Measurements from ENCODE around the gene ADAMTS19.

Gene ADAMTS19

DNA sequence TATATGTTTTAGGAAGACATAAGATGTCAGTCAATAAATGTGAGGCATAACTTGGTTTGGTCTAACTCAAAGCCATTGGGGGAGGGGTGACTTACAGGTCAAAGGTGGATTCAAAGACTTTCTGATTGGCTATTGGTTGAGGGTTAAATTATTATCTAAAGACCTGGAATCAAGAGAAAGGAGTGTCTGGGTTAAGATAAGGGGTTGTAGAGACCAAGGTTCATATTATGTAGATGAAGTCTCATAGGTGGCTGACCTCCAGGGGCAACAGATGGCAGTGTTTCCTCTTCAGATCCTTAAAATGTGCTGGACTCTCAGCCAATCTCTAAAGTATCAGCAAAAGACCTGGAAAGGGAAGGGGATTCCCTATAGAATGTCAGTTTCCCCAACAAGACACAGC is 236.5 kb downstream of the ADAMTS19 start:
- no peak for DNase-seq

DNA sequence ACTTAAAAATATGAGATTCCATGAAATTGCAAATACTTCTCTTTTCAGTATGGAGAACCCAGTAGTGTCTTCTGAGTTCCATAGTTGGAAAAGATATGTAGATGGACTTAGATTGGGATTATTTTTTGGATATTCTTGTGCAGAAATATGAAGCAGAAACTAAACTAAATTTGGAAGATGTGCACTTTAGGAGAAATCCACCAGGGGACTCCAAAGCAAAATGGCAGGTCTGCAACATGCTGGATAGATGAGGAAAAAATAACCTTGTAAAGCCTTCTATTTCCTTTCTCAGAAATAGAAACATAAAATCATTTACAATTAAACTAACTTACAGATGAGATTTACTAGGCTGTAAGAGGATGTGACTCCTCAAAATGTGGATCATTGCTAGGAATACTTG is 238.6 kb downstream of the ADAMTS19 start:
- no peak for DNase-seq

DNA sequence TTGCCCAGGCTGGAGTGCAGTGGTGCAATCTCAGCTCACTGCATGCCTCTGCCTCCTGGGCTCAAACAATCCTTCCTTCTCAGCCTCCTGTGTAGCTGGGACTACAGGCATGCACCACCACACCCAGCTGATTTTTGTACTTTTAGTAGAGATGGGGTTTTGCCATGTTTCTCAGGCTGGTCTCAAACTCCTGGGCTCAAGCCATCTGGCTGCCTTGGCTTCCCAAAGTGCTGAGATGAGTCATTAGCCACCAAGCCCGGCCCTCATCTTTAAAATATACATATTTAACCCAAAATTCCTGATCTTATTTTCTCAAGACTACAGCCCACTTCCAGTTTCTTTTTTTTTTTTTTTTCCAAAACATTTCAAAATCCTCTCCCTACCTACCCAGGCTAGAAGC is 256.1 kb downstream of the ADAMTS19 start:
- peak; percentile 12 to 65 for DNase-seq

DNA sequence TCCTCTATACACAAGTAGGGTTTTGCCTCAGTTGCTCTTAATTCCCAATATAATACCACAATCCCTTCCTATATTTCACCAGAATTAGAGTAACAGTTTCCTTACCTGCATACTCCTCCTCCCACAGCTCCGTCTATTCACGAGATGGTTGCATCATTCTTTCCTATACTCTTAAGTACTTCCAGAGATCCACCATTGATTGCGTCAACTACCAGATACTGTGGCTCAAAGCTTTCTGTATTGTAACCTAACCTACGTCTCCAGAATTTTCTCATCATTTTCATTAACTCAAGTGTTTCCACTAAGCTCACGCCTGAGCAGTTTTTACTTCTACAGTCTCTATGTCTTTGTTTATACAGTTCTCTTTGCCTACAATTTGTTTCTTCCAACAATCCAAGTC is 256.6 kb downstream of the ADAMTS19 start:
- peak; percentile 12 to 32 for DNase-seq

DNA sequence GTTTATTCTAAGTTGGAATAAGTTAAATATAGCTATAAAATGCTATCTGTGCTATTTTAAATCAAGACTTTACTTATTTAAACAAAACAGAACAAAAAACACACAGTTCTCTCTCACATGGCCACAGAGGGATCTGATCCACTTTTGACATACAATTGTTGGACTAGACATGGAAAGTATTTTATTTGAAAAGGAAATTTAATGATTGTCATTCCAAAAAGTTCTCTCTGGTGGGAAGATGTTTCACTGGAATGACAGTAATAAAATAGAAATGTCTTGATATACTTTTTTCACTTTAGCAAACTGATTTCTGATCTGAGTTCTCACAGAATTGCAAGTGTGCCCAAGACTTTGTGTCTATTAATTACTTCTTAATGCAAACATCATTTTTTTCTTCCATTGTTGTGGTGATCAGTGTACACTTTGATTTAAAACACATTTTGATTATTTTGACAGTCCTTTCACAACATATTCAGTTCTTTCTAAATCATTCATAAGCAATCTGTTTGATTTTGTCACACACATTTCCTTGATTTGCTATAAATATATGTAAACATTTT is 257.7 kb downstream of the ADAMTS19 start:
- no peak for DNase-seq

DNA sequence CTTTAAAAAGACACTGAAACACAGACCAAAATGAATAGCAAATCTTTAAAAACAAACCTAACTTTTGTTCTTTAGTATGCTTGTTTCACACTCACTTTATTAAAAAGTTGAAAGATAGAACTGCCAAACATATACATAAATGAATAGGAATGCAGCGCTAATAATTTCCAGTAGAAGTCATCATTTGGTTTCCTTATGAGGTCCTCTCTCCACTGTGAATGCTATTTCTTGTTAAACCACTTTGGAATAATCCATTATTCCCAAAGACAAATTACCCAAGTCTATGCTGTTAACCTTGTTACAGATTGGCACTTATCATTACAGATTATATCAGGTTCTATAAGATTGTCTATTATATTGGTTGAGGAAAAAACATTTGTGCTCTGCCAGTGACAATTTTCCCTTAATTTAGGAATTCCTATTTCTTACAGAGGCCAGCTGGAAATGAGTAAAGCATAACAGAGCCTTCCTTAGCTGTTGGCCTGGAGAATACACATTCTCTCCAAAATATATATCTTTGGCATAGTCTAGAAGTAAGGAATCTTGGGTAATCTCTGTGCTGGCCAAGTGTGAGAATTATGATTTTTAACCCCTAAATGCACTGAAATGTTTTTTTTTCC is 258.5 kb downstream of the ADAMTS19 start:
- DNase-seq = peak; percentile 37 to 62

DNA sequence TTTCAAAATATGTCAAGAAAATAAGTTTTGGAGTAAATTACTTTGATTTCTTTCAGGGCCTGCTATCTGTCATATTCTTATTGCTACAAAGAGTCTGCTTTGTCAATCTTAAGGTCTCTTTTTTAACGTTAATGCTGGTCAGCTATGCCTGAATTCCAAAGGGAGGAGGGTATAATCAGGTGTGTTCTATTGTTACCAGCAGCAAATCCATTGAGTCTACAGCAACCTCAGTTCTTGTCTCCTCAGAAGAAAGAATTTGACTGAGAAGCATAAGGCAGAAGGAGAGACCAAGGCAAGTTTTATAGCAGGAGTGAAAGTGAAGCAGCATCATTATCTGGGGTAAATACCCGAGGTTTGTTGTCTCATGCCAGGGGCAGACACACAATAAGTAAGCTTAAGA is 264.1 kb downstream of the ADAMTS19 start:
- DNase-seq = no peak

DNA sequence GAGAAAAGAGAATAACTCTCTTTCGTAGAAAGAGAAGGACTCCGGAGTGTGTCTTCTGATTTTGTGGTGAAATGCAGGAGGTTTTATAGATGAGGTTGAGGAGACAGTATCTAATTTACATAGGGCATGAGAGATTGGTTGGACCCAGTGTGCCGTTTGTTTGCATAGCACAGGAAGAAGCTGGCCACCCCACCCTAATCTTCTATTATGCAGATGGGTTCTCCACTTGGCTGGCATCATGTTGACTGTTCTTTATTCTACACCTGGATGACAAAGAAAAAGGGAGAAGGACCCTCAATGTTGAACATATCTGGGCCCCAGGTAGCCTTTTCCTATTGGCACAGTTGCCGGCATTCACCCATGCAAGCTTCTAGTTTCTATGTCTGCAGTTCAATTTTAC is 264.5 kb downstream of the ADAMTS19 start:
- no peak for DNase-seq

DNA sequence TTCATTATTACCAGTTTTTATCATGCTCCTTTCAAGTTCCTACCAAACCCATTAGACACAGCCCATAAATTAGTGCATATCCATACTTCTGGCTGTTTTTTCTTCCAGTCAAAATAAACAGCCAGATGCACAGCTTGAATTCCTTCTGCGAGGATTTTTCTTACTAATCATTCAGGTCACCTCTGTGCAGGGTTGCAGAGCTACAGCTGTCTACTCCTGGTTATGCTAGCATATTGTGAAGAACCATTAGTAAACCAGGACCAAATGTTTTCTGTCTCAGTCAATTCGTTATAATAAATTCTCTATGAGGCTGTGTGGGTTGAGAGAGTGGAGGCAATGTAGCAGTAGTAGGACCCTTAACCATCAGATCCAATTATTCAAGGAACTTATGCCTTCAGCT is 279.7 kb downstream of the ADAMTS19 start:
- DNase-seq = peak in 1 of 2 experiments; percentile 3

DNA sequence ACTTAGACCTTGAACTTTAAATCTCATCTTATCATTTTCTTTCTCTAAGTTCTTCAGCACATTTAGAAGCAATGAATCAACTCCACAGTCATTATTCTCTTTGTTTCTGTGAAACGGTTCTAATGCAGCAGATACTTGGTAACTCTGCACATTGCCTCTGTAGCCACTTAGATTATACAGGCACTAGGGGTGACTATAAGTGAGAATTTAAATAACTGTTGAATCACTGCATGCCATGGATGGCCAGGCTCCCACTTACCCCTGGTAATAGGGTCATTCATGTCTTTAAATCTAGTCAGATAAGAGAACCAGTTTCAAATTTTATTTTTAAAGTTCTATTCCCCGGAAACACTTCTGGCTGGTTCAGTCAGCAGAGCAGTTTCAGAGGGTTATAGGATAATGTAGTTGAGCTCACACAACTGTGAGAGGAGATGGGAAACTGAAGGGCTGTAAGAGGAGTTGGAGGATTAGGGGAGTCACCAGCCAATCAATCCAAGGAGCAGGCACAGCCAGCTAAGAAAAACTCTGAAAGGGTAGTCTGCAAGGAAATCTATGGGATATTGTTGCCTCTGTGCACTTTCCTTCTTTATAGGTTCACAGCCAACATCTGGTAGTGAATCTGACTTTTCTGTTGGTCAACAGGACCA is 283.6 kb downstream of the ADAMTS19 start:
- no peak for DNase-seq

DNA sequence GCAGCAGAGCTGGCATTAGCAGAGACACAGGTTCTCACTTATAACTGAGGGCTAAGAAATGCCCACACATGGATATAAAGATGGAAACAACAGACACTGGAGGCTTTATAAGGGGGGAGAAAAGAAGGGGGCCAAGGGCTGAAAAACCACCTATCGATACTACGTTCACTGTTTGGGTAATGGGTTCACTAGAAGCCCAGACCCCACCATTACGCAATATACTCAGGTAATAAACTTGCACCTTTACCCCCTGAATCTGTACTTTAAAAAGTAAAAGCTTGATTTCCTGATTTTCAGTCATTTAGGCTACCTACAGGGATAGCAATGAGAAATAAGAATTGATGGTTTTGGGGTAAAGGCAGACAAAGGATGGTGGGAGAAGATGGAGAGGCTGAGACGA is 285.9 kb downstream of the ADAMTS19 start:
- no peak for DNase-seq

DNA sequence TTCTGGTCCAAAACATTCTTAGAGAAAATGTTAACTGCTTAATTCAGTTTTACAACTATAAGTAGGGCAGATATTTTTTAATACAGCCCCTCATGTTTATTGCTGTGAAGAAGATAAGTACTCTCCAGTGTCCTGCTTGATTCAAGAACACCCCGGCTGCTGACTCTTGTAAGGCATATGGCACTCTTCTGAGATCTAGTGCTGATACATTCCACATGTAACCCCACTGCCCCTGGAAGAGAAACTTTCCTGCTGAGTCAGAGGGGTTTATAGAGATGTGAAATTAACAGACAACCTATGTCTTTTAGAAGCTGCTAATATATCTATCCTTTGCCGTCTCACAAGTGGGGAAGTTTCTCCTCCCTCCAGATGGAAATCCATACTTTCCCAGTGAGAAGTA is 286.8 kb downstream of the ADAMTS19 start:
- DNase-seq = no peak

DNA sequence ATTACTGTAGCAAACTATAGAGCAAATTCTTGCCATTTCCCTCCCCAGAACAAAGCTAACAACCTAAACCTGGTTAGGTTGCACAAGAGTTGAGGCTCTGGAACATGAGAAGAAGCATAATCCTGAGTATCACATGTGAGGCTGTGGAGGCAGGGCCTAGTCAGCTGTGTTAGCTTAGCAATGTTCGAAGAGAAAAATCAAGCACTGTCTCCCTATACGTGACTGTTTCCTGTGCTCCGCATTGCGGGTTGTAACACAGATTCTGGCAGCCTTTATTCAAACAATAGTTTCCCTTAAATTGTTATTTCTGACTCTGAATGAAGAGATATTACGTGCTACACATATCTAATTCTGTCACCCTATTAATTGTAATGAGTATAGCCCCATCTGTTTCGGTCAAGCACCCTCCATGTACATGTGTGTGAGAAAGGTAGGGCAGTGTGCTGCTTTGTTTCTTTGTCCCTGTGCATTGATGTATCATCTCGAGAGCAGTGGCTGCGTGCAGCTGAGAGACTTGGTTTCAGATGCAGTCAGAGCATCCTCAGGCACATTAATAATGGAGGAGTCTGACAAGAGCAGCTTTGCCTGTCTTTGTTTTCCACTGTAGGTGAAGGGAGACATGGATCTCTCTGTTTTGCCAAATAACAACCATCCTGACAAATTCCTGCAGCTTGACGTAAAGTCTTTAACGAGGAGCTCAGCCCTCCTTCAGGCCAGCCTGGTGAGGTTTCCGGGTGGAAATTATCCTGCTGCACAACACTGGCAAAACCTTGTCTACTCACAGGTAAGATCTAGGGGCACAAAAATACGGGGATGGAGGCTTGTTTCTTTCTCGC is 287.7 kb downstream of the ADAMTS19 start, which contains the start of gene MINAR2:
MINAR2 (plus strand) TSS at position 523 of the 836 bp plus-strand sequence; CDS start at position 620, 97 bp downstream.
- DNase-seq = no peak

DNA sequence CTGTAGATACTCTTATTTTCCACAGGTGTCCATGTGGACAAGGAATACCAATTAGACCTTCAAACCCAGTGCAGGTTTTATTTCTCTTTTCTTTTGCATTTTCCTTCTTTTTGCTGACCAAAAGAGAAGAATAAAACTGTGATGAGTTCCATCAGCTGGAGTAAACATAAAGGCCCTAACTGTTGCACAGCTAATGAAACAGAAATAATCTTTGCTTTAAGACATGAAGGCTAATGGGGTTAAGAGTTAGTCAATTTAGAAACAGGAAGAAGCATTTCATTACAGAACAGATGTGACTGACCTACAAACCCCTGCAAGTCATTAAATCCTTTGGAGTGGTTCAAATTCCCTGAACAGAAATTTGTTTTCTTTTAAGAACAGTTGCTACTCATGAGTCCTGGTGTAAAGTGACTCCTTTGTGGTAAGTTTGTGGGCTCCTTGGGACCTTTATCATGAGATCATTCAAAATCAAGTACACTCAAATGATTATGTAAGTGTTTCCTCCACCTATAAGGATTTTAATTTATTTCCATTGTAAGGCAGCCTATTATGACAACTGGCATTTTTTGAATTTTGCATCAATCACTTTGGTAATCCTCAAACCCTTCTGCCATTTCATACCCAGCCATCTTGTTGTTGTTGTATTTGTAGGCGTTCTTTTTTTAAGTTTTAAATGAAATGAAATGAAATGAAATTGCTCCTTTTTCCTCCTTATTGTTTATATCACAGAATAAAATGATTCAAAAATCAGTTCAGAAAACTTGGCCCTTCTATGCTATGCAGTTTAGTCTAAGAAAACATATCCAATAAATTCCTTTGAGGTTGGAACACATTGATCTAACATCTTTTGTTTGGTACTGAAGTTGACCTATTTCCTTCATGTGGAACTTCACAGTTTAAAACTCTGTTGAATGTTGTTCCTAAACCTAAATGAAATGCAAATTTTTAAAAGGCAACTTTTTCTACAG is 289.1 kb downstream of the ADAMTS19 start:
- no peak for DNase-seq

DNA sequence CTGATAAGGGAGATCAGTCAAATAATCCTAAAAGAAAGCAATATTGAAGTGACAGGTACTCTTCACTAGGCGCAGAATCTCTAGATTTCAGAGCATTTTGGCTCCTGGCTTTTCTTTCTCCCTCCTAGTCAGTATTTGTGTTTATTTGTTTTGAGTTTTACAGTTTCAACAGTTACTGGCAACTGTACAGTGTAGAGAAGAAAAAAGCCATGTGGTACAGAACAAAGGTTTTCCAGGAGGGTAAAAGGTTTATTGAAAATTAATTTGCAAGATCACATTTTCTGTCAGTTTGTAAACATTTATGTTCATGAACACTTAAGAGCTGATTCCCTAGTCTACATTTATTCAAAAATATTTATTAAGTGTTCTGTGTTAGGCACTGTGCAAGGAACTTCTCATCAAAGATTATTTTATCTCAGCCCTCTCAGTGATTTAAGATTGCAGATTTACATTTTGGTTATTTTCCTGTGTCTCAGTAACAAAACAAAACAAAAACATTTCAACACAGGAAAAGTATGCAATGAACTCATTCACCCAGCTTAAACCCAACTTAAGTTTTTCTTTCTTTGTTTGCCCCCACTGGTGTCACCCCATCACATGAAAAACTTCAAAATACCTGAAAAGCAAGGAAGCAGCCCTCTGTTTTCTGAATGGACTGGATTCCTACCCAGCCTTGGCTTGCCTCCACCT is 300.7 kb downstream of the ADAMTS19 start:
- no peak for DNase-seq

DNA sequence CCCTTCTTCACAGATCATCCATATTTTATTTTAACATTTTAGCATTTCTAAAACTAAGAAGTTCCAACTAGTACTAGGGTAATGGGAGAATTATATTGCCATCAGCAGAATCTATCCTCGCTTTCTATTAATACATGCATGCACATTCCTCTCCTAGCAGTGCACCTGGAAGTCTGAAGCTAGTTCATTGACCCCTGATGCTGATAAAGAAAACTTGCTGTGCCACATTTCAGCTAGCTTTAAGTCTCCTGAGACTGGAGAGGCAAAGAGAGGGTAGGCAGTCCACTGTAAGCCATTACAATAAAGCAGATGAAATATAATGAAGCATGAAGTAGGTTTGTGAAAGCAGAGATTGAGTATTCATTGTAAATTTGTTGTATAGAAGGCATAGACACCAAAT is 303.6 kb downstream of the ADAMTS19 start:
- DNase-seq = no peak

DNA sequence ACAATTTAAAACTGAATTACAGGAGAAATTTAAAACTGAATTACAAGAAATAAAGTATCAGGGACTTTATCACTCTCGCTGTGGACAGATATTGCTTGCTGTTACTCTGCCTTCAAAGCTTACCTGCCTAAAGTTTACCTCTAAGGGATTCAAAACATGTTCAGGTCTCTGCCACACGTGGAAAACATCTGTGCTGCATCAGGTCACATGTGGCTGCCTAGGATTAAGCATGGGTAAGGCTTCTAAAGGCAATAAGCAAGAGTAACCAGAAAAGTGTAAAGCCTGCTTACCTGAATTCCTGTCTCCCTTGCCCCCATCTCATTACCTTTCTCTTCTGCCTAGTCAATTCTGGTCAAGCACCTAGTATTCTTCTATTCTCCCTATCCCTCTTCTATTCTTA is 306.7 kb downstream of the ADAMTS19 start:
- DNase-seq = no peak

DNA sequence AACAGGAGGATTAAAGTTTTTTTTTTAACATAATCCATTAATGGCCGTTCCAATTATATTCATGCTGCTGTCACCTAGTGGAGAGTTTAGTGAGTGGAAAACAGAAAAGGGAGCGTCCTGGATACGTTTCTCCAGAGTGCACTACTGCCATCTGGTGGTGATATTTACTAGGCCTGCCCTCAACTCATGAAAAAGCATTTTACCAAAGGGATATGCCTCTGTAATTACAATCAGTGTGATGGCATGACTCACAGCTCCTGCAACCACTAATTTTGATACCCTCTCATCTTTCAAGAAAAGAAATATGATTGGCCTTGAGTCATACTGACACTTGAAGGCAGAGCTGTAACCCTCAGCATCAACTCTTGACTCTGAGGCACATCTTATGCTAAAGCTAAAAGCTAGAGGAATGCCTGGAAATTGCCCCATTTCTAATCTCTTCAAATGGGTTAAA is 307.9 kb downstream of the ADAMTS19 start:
- DNase-seq = peak; percentile 81 to 91

DNA sequence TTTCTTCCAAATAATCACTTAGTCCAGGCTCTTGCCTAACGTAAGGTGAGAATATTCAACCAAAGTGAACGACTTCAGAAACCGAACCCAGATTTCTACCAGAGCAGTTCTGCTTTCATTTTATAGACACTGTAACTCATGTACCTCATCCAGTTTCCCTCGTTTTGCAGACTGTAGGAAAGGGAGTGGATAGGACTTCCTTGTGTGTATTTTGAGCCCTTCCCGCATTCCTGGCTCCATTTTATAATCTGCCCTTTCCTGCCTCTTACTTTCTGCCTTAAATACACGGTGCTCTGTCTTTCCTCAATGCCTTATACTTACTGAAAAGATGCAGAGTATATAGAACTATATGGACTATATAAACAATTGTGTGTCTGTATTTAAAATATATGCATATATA is 308.6 kb downstream of the ADAMTS19 start:
- DNase-seq = no peak

DNA sequence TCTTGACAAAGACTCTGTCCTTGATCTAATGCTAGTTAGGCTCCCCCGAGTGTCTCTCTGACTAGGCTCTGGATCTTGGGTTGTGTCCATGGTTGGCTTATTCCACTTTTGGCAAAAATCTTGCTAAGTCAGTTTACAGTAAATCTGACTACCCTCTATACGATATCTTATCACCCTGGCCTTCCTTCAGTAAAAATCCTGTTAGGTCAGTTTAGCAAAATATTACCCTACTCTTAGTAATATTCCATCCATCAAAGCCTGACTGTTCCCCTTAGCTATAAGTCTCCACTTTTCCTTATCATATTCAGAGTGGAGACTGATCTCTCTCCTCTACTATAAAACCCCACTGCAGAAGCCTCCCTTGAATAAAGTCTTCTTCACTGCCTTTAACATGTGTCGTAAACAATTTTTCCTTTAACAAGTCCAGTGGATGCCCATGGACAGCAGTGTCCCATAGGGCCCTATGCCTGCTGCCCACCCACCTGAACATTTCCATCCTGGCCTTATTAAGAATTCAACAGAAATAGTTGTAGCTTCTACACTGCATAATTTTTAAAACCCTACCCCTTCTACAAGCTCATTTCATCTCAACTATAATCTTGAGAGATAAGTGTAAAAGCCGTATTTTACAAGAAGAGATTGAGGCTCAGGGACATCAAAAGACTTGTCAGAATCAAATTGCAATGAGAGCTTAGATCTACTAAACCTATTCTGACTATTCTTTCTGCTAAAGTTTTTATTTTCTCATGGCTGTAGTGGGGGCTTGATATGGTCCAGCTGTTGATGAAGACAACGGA is 310.1 kb downstream of the ADAMTS19 start:
- no peak for DNase-seq

Data from NCI-H446 (cell line).